ENCODE data around the gene TNFAIP8L3.

TNFAIP8L3 gene

GRCh38 chr15:51106481-51106880 is 11.8 kb upstream of the TNFAIP8L3 start:
- Histone ChIP-seq H3K36me3 (ENCODE audit: insufficient read depth, low read length) (no peaks in the 10 kb centered on the region), H3K9me3 (ENCODE audit: control insufficient read depth, insufficient read depth, low read length) (no peaks in the 10 kb centered on the region), H3K9ac (ENCODE audit: low read depth, low read length) (no peak overlapping the region), H3K4me1 (ENCODE audit: insufficient read depth, low read length) (peaks cover 5% of the 10 kb centered on the region; the same call in 1 of the 2 replicates)

- H3K9me3 ChIP-seq (ENCODE audit: control insufficient read depth, insufficient read depth, low read length): no peaks in the 10 kb centered on the region
- H3K4me1 ChIP-seq (ENCODE audit: insufficient read depth, low read length): peaks cover 5% of the 10 kb centered on the region; the same call in 1 of the 2 replicates
- H3K36me3 ChIP-seq (ENCODE audit: insufficient read depth, low read length): no peaks in the 10 kb centered on the region
- no peak overlapping the region for H3K9ac ChIP-seq (ENCODE audit: low read depth, low read length)
Observed at GRCh38 chr15:51105430-51106016, 10.8 kb upstream of the TNFAIP8L3 start.

- H3K9ac ChIP-seq (ENCODE audit: low read depth, low read length): no peak overlapping the region
- H3K9me3 ChIP-seq (ENCODE audit: control insufficient read depth, insufficient read depth, low read length): no peaks in the 10 kb centered on the region
- peaks cover 5% of the 10 kb centered on the region; the same call in 1 of the 2 replicates for H3K4me1 ChIP-seq (ENCODE audit: insufficient read depth, low read length)
- H3K36me3 ChIP-seq (ENCODE audit: insufficient read depth, low read length): no peaks in the 10 kb centered on the region
Observed at GRCh38 chr15:51104512-51104911, 9.8 kb upstream of the TNFAIP8L3 start.

- H3K36me3 ChIP-seq (ENCODE audit: insufficient read depth, low read length): no peaks in the 10 kb centered on the region
- H3K9ac ChIP-seq (ENCODE audit: low read depth, low read length): no peak overlapping the region
- peaks cover 5% of the 10 kb centered on the region; the same call in 1 of the 2 replicates for H3K4me1 ChIP-seq (ENCODE audit: insufficient read depth, low read length)
- no peaks in the 10 kb centered on the region for H3K9me3 ChIP-seq (ENCODE audit: control insufficient read depth, insufficient read depth, low read length)
Observed at GRCh38 chr15:51103330-51103729, 8.6 kb upstream of the TNFAIP8L3 start.

GRCh38 chr15:51100785-51101489 is 6.2 kb upstream of the TNFAIP8L3 start:
- no peak overlapping the region for H3K9ac ChIP-seq (ENCODE audit: low read depth, low read length)
- no peaks in the 10 kb centered on the region for H3K36me3 ChIP-seq (ENCODE audit: insufficient read depth, low read length)
- H3K9me3 ChIP-seq (ENCODE audit: control insufficient read depth, insufficient read depth, low read length): no peaks in the 10 kb centered on the region
- H3K4me1 ChIP-seq (ENCODE audit: insufficient read depth, low read length): peaks cover 5% of the 10 kb centered on the region

GRCh38 chr15:51099185-51099584 is 4.5 kb upstream of the TNFAIP8L3 start:
- Histone ChIP-seq H3K9ac (ENCODE audit: low read depth, low read length) (no peak overlapping the region), H3K4me1 (ENCODE audit: insufficient read depth, low read length) (no peaks in the 10 kb centered on the region; the same call in 1 of the 2 replicates), H3K9me3 (ENCODE audit: control insufficient read depth, insufficient read depth, low read length) (no peaks in the 10 kb centered on the region), H3K36me3 (ENCODE audit: insufficient read depth, low read length) (no peaks in the 10 kb centered on the region)

GRCh38 chr15:51098331-51098619 is 3.6 kb upstream of the TNFAIP8L3 start:
- H3K9ac ChIP-seq (ENCODE audit: low read depth, low read length): no peak overlapping the region
- no peaks in the 10 kb centered on the region for H3K36me3 ChIP-seq (ENCODE audit: insufficient read depth, low read length)
- H3K4me1 ChIP-seq (ENCODE audit: insufficient read depth, low read length): no peaks in the 10 kb centered on the region; the same call in 1 of the 2 replicates
- no peaks in the 10 kb centered on the region for H3K9me3 ChIP-seq (ENCODE audit: control insufficient read depth, insufficient read depth, low read length)

GRCh38 chr15:51097553-51098330 is 3.0 kb upstream of the TNFAIP8L3 start:
- Histone ChIP-seq H3K36me3 (ENCODE audit: insufficient read depth, low read length) (no peaks in the 10 kb centered on the region), H3K9ac (ENCODE audit: low read depth, low read length) (no peak overlapping the region)

GRCh38 chr15:51096976-51097375 is 2.3 kb upstream of the TNFAIP8L3 start:
- Histone ChIP-seq H3K9me3 (ENCODE audit: control insufficient read depth, insufficient read depth, low read length) (no peaks in the 10 kb centered on the region), H3K4me1 (ENCODE audit: insufficient read depth, low read length) (no peaks in the 10 kb centered on the region; the same call in 1 of the 2 replicates), H3K36me3 (ENCODE audit: insufficient read depth, low read length) (no peaks in the 10 kb centered on the region), H3K9ac (ENCODE audit: low read depth, low read length) (no peak overlapping the region)

More at GRCh38 chr15:51097553-51098330, 3.0 kb upstream of the TNFAIP8L3 start:
- no peaks in the 10 kb centered on the region for H3K9me3 ChIP-seq (ENCODE audit: control insufficient read depth, insufficient read depth, low read length)
- no peaks in the 10 kb centered on the region; the same call in 1 of the 2 replicates for H3K4me1 ChIP-seq (ENCODE audit: insufficient read depth, low read length)

GRCh38 chr15:51095681-51096331 is 1.1 kb upstream of the TNFAIP8L3 start:
- peak overlapping the region; percentile 53; the same call in 1 of the 2 replicates for H3K9ac ChIP-seq (ENCODE audit: low read depth, low read length)
- no peaks in the 10 kb centered on the region; the same call in 1 of the 2 replicates for H3K4me1 ChIP-seq (ENCODE audit: insufficient read depth, low read length)

GRCh38 chr15:51093839-51094605 is 684 bp downstream of the TNFAIP8L3 start:
- no peaks in the 10 kb centered on the region for H3K9me3 ChIP-seq (ENCODE audit: control insufficient read depth, insufficient read depth, low read length)
- peak overlapping the region; percentile 63; the same call in 1 of the 2 replicates for H3K9ac ChIP-seq (ENCODE audit: low read depth, low read length)
- H3K4me1 ChIP-seq (ENCODE audit: insufficient read depth, low read length): no peaks in the 10 kb centered on the region; the same call in 1 of the 2 replicates
- H3K36me3 ChIP-seq (ENCODE audit: insufficient read depth, low read length): no peaks in the 10 kb centered on the region

More at GRCh38 chr15:51095681-51096331, 1.1 kb upstream of the TNFAIP8L3 start:
- H3K36me3 ChIP-seq (ENCODE audit: insufficient read depth, low read length): no peaks in the 10 kb centered on the region
- H3K9me3 ChIP-seq (ENCODE audit: control insufficient read depth, insufficient read depth, low read length): no peaks in the 10 kb centered on the region

- Histone ChIP-seq H3K9ac (ENCODE audit: low read depth, low read length) (peak overlapping the region; percentile 63; the same call in 1 of the 2 replicates), H3K36me3 (ENCODE audit: insufficient read depth, low read length) (no peaks in the 10 kb centered on the region), H3K4me1 (ENCODE audit: insufficient read depth, low read length) (no peaks in the 10 kb centered on the region; the same call in 1 of the 2 replicates), H3K9me3 (ENCODE audit: control insufficient read depth, insufficient read depth, low read length) (no peaks in the 10 kb centered on the region)
Observed at GRCh38 chr15:51093488-51093838, 1.2 kb downstream of the TNFAIP8L3 start.

- H3K36me3 ChIP-seq (ENCODE audit: insufficient read depth, low read length): no peaks in the 10 kb centered on the region
- H3K4me1 ChIP-seq (ENCODE audit: insufficient read depth, low read length): no peaks in the 10 kb centered on the region; the same call in 1 of the 2 replicates
- H3K9me3 ChIP-seq (ENCODE audit: control insufficient read depth, insufficient read depth, low read length): no peaks in the 10 kb centered on the region
- no peak overlapping the region for H3K9ac ChIP-seq (ENCODE audit: low read depth, low read length)
Observed at GRCh38 chr15:51092480-51093040, 2.1 kb downstream of the TNFAIP8L3 start.
